ENCODE results near the gene FAM200A.
A peak's percentile ranks its signal among the peaks of the same experiment; 100 is the strongest.
"Not testable (repeated sequence)": the region's sequence is repeated elsewhere in the genome, so short reads cannot be mapped to it uniquely, and the experiment has no call there.

Gene FAM200A

DNA sequence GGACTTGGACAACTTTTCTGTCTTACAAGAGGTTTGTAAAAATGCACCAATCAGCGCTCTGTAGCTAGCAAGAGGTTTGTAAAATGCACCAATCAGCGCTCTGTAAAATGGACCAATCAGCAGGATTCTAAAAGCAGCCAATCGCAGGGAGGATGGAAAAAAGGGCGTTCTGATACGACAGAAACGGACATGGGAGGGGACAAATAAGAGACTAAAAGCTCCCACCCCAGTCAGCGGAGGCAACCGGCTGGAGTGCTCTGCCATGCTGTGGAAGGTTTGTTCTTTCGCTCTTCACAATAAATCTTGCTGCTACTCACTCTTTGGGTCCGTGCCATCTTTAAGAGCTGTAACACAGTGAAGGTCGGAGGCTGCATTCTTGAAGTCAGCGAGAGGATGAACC lies 50.7 kb downstream of the FAM200A start:
- H2BK12ac ChIP-seq (ENCODE audit: low read length); H3K18ac ChIP-seq (ENCODE audit: low read length); H3K27me3 ChIP-seq (ENCODE audit: insufficient read depth, low read length); H4K91ac ChIP-seq (ENCODE audit: low read depth, low read length); H2AK5ac ChIP-seq (ENCODE audit: low read length); H3K23ac ChIP-seq (ENCODE audit: low read length); H3K27ac ChIP-seq (ENCODE audit: low read depth, low read length); H3K9ac ChIP-seq (ENCODE audit: low read length); H3K14ac ChIP-seq (ENCODE audit: low read length); H3K4me3 ChIP-seq (ENCODE audit: low read depth, low read length); H3K4ac ChIP-seq (ENCODE audit: low read depth, low read length); H2BK5ac ChIP-seq (ENCODE audit: low read depth, low read length, poor library complexity); H3K36me3 ChIP-seq (ENCODE audit: control insufficient read depth in 1 of 2, insufficient read depth in 2 of 2, low read length in 2 of 2); H2AFZ ChIP-seq (ENCODE audit: insufficient read depth, low read length, poor library complexity); H2BK120ac ChIP-seq (ENCODE audit: insufficient read depth, low read length, poor library complexity); H4K12ac ChIP-seq (ENCODE audit: low read depth, low read length); H3K9me3 ChIP-seq (ENCODE audit: insufficient read depth, low read depth, low read length); H3K4me2 ChIP-seq (ENCODE audit: low read length): not testable (repeated sequence)
- Histone ChIP-seq H3K79me2 (ENCODE audit: control insufficient read depth, insufficient read depth, low read length, poor library complexity) (peaks cover 12% of the 10 kb centered on the region), H3K4me1 (ENCODE audit: control insufficient read depth in 1 of 2, insufficient read depth in 2 of 2, low read length in 2 of 2) (peaks cover 8 to 16% of the 10 kb centered on the region in 2 experiments), H3K79me1 (ENCODE audit: low read length) (peaks cover 13% of the 10 kb centered on the region), H4K8ac (ENCODE audit: low read depth, low read length) (peak overlapping the region; percentile 23)
- DNase-seq = peak in 1 of 2 donors; percentile 22
- no CpG with 5 or more reads among the region's 12 CpGs for WGBS (ENCODE audit: extremely low coverage, insufficient coverage, insufficient read length)

DNA sequence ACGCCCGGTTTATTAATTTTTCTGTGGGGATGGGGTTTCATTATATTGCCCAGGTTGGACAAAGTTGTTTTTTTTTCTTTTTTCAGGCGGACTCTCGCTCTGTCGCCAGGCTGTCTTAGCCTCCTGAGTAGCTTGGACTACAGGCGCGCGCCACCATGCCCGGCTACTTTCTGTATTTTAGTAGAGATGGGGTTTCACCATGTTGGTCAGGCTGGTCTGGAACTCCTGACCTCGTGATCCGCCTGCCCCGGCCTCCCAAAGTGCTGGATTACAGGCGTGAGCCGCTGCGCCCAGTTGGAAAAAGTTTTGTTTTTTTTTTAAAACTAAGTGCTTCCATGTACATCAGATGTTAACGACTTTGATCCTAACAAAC lies 51.3 kb downstream of the FAM200A start:
- Histone ChIP-seq H2AK5ac (ENCODE audit: low read length) (no peak overlapping the region), H2AFZ (ENCODE audit: insufficient read depth, low read length, poor library complexity) (peak overlapping the region; percentile 20), H3K4me1 (ENCODE audit: control insufficient read depth in 1 of 2, insufficient read depth in 2 of 2, low read length in 2 of 2) (peaks cover 4 to 11% of the 10 kb centered on the region in 2 experiments), H3K9me3 (ENCODE audit: insufficient read depth, low read depth, low read length) (no peaks in the 10 kb centered on the region), H3K23ac (ENCODE audit: low read length) (no peak overlapping the region), H4K91ac (ENCODE audit: low read depth, low read length) (peak overlapping the region; percentile 81), H3K9ac (ENCODE audit: low read length) (no peak overlapping the region), H3K36me3 (ENCODE audit: control insufficient read depth in 1 of 2, insufficient read depth in 2 of 2, low read length in 2 of 2) (peaks cover 7 to 11% of the 10 kb centered on the region in 2 experiments), H3K18ac (ENCODE audit: low read length) (no peak overlapping the region), H3K27ac (ENCODE audit: low read depth, low read length) (no peak overlapping the region), H2BK12ac (ENCODE audit: low read length) (no peak overlapping the region), H3K4me2 (ENCODE audit: low read length) (peak overlapping the region; percentile 74), H3K79me2 (ENCODE audit: control insufficient read depth, insufficient read depth, low read length, poor library complexity) (peaks cover 11% of the 10 kb centered on the region), H2BK120ac (ENCODE audit: insufficient read depth, low read length, poor library complexity) (no peak overlapping the region), H3K4me3 (ENCODE audit: low read depth, low read length) (peak overlapping the region; percentile 84), H3K79me1 (ENCODE audit: low read length) (peaks cover 13% of the 10 kb centered on the region), H3K27me3 (ENCODE audit: insufficient read depth, low read length) (no peaks in the 10 kb centered on the region), H2BK5ac (ENCODE audit: low read depth, low read length, poor library complexity) (no peak overlapping the region), H3K4ac (ENCODE audit: low read depth, low read length) (peak overlapping the region; percentile 40), H4K8ac (ENCODE audit: low read depth, low read length) (peak overlapping the region; percentile 64), H3K14ac (ENCODE audit: low read length) (peak overlapping the region; percentile 62), H4K12ac (ENCODE audit: low read depth, low read length) (peak overlapping the region; percentile 49)
- DNase-seq = no peak
- no CpG with 5 or more reads among the region's 16 CpGs for WGBS (ENCODE audit: extremely low coverage, insufficient coverage, insufficient read length)

DNA sequence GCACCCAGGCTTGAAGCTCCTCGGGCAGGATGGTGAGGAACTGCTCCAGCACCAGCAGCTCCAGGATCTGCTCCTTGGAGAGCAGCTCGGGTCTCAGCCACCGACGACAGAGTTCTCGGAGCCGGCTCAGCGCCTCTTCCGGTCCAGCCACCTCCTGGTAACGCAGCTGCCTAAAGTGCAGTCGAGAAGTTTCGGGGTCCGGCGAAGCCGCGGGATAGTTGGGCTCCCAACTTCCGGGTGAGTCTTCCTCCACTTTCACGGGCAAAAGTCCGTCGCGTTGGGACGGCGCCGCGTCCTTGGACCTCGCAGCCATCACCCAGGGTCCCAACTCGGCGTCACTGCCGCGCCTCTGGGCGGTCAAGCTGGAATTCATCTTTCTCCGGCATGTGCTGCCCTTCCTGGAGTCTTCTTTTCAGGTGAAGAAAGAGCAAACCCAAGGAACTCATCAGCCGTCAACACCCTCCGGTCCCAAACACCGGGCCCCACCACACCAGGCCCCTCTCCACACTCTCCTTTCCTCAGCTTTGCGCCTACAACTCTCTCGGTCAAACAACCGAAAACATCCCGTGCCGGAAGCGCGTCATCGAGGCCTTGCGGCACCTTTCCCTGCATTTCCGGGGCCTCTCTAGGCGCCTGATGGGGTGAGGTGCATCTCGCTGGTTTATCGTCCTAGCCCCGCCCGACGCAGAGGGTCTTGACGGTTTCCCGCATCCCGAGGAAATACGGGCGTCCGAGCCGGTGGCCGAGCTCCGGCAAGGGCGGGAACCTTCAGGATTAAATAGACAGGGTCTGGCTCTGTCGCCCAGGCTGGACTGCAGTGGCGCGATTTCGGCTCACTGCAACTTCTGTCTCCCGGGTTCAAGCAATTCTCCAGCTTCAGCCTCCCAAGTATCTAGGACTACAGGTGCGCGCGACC lies 51.9 kb downstream of the FAM200A start, which contains the start of gene ZNF394:
TSS of gene ZNF394 (minus strand) at position 561 of the 916 bp plus-strand sequence. CDS start at position 373, 188 bp downstream.
- Histone ChIP-seq H3K23ac (ENCODE audit: low read length) (no peak within 1 kb of the TSS), H2BK12ac (ENCODE audit: low read length) (no peak within 1 kb of the TSS), H2BK120ac (ENCODE audit: insufficient read depth, low read length, poor library complexity) (peak within 1 kb of the TSS; percentile 14), H2AFZ (ENCODE audit: insufficient read depth, low read length, poor library complexity) (peak within 1 kb of the TSS; percentile 32), H2AK5ac (ENCODE audit: low read length) (no peak within 1 kb of the TSS), H3K4me3 (ENCODE audit: low read depth, low read length) (peak within 1 kb of the TSS; percentile 84), H4K8ac (ENCODE audit: low read depth, low read length) (peak within 1 kb of the TSS; percentile 85), H3K4me1 (ENCODE audit: control insufficient read depth in 1 of 2, insufficient read depth in 2 of 2, low read length in 2 of 2) (peaks cover 4 to 11% of the 10 kb centered on the region in 2 experiments), H3K4me2 (ENCODE audit: low read length) (peak within 1 kb of the TSS; percentile 74), H3K79me2 (ENCODE audit: control insufficient read depth, insufficient read depth, low read length, poor library complexity) (peaks cover 11% of the 10 kb centered on the region), H3K18ac (ENCODE audit: low read length) (peak within 1 kb of the TSS; percentile 65), H3K9me3 (ENCODE audit: insufficient read depth, low read depth, low read length) (no peaks in the 10 kb centered on the region), H2BK5ac (ENCODE audit: low read depth, low read length, poor library complexity) (peak within 1 kb of the TSS; percentile 26), H3K27me3 (ENCODE audit: insufficient read depth, low read length) (no peaks in the 10 kb centered on the region), H3K14ac (ENCODE audit: low read length) (peak within 1 kb of the TSS; percentile 62), H4K91ac (ENCODE audit: low read depth, low read length) (peak within 1 kb of the TSS; percentile 81), H3K27ac (ENCODE audit: low read depth, low read length) (peak within 1 kb of the TSS; percentile 63), H3K79me1 (ENCODE audit: low read length) (peaks cover 10% of the 10 kb centered on the region), H3K36me3 (ENCODE audit: control insufficient read depth in 1 of 2, insufficient read depth in 2 of 2, low read length in 2 of 2) (peaks cover 10 to 17% of the 10 kb centered on the region in 2 experiments), H3K9ac (ENCODE audit: low read length) (peak within 1 kb of the TSS; percentile 78), H4K12ac (ENCODE audit: low read depth, low read length) (peak within 1 kb of the TSS; percentile 65), H3K4ac (ENCODE audit: low read depth, low read length) (peak within 1 kb of the TSS; percentile 41)
- no CpG with 5 or more reads among the region's 68 CpGs for WGBS (ENCODE audit: extremely low coverage, insufficient coverage, insufficient read length)
- DNase-seq = peak; percentile 94 to 96

DNA sequence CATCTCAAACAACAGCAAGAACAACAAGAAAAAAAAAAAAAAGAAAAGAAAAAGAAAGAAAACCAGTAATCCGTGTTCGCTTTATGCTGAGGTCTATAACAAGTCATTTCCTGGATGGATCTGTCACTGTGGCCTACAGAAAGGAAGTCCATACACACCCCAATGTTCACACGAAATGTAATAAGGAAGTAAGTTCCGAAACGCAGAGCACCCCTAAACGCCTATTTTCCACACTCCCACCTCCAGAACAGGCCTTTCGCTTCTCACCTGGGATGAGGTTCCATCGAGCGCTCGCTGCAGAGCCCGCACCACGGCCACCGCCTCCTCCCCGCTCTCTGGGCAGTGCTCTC lies 52.6 kb downstream of the FAM200A start:
- H3K9me3 ChIP-seq (ENCODE audit: insufficient read depth, low read depth, low read length) = peaks cover under 1% of the 10 kb centered on the region
- H3K27me3 ChIP-seq (ENCODE audit: insufficient read depth, low read length) = no peaks in the 10 kb centered on the region
- no peak overlapping the region for H2BK5ac ChIP-seq (ENCODE audit: low read depth, low read length, poor library complexity)
- no peak overlapping the region for H3K23ac ChIP-seq (ENCODE audit: low read length)
- H4K8ac ChIP-seq (ENCODE audit: low read depth, low read length) = peak overlapping the region; percentile 85
- peak overlapping the region; percentile 74 for H3K4me2 ChIP-seq (ENCODE audit: low read length)
- H4K91ac ChIP-seq (ENCODE audit: low read depth, low read length) = no peak overlapping the region
- H3K9ac ChIP-seq (ENCODE audit: low read length) = peak overlapping the region; percentile 78
- no peak overlapping the region for H2AK5ac ChIP-seq (ENCODE audit: low read length)
- peak overlapping the region; percentile 32 for H2AFZ ChIP-seq (ENCODE audit: insufficient read depth, low read length, poor library complexity)
- peaks cover 5% of the 10 kb centered on the region for H3K79me1 ChIP-seq (ENCODE audit: low read length)
- H4K12ac ChIP-seq (ENCODE audit: low read depth, low read length) = peak overlapping the region; percentile 65
- peak overlapping the region; percentile 84 for H3K4me3 ChIP-seq (ENCODE audit: low read depth, low read length)
- H3K4me1 ChIP-seq (ENCODE audit: control insufficient read depth in 1 of 2, insufficient read depth in 2 of 2, low read length in 2 of 2) = peaks cover 4 to 11% of the 10 kb centered on the region in 2 experiments
- peak overlapping the region; percentile 35 for H3K27ac ChIP-seq (ENCODE audit: low read depth, low read length)
- WGBS (ENCODE audit: extremely low coverage, insufficient coverage, insufficient read length) = no CpG with 5 or more reads among the region's 14 CpGs
- no peak for DNase-seq
- H2BK120ac ChIP-seq (ENCODE audit: insufficient read depth, low read length, poor library complexity) = no peak overlapping the region
- peaks cover 13 to 19% of the 10 kb centered on the region in 2 experiments for H3K36me3 ChIP-seq (ENCODE audit: control insufficient read depth in 1 of 2, insufficient read depth in 2 of 2, low read length in 2 of 2)
- peak overlapping the region; percentile 41 for H3K4ac ChIP-seq (ENCODE audit: low read depth, low read length)
- no peak overlapping the region for H2BK12ac ChIP-seq (ENCODE audit: low read length)
- H3K18ac ChIP-seq (ENCODE audit: low read length) = peak overlapping the region; percentile 65
- H3K14ac ChIP-seq (ENCODE audit: low read length) = peak overlapping the region; percentile 22
- H3K79me2 ChIP-seq (ENCODE audit: control insufficient read depth, insufficient read depth, low read length, poor library complexity) = peaks cover 8% of the 10 kb centered on the region

Measured in trophoblast cell (in vitro differentiated cells and primary cell).